Left renal pelvis (tissue), 4 donors: ENCODE results near the gene HSPB3. TPM values are rescaled to one million over a fixed set of nuclear protein-coding genes. Genes with fewer than 3 reads are reported as not detected.

ENCODE experiments used
- polyA plus RNA-seq, 4 donors: library from polyadenylated mRNA; unstranded; fragments of 120-200 nt; gene quantifications; one replicate each; pipeline ENCODE4 v1.2.1, GENCODE V29; 2013; ENCODE audit not compliant: insufficient read length in 4 of 4

Gene HSPB3
- polyA plus RNA-seq, 4 donors, result 0.32 TPM; not detected in 3

Other genes starting within 250 kb of the HSPB3 start
- gene ARL15, start 145.1 kb upstream of the HSPB3 start, polyA plus RNA-seq, result 10 to 100 TPM; 25.7 to 39.3 (median 30.9) TPM
- 10 to 100 TPM; 28.8 to 60.3 (median 36.6) TPM for gene SNX18, start 62.1 kb downstream of the HSPB3 start, polyA plus RNA-seq